WERI-Rb-1 (cell line): ENCODE measurements around the gene CRY1.
"Not testable (repeated sequence)": the region's sequence is repeated elsewhere in the genome, so short reads cannot be mapped to it uniquely, and the experiment has no call there.

ENCODE experiments used
- DNase-seq: peaks from one replicate; pipeline ENCODE4 v3.0.0-alpha.2; 2020
- H3K27ac ChIP-seq: fragments of 250-450 bp; sonication (Bioruptor Pico); 2 replicates; pipeline ENCODE4 v1.5.1; 2020; ENCODE audit warnings: mild to moderate bottlenecking, moderate library complexity
- H3K27me3 ChIP-seq: fragments of 250-450 bp; sonication (Bioruptor Pico); 2 replicates; pipeline ENCODE4 v1.5.1; 2021; ENCODE audit warnings: mild to moderate bottlenecking, low read depth, moderate library complexity; ENCODE audit not compliant: insufficient read depth, severe bottlenecking
- H3K36me3 ChIP-seq: fragments of 250-450 bp; sonication (Bioruptor Pico); 2 replicates; pipeline ENCODE4 v1.5.1; 2020; ENCODE audit warnings: mild to moderate bottlenecking, moderate library complexity
- H3K4me3 ChIP-seq: 2 replicates; pipeline ENCODE4 v1.5.1; 2011; ENCODE audit warnings: low read depth, mild to moderate bottlenecking, control low read depth, low read length
- H3K9me3 ChIP-seq: fragments of 250-450 bp; sonication (Bioruptor Pico); 2 replicates; pipeline ENCODE4 v1.5.1; 2021; ENCODE audit warnings: mild to moderate bottlenecking, moderate library complexity; ENCODE audit not compliant: severe bottlenecking
- CTCF ChIP-seq: IDR thresholded peaks from 2 replicates; pipeline ENCODE4 v1.5.1; 2011; ENCODE audit warnings: low read depth, mild to moderate bottlenecking, control low read depth, inconsistent platforms, low read length

The CRY1 gene

DNA sequence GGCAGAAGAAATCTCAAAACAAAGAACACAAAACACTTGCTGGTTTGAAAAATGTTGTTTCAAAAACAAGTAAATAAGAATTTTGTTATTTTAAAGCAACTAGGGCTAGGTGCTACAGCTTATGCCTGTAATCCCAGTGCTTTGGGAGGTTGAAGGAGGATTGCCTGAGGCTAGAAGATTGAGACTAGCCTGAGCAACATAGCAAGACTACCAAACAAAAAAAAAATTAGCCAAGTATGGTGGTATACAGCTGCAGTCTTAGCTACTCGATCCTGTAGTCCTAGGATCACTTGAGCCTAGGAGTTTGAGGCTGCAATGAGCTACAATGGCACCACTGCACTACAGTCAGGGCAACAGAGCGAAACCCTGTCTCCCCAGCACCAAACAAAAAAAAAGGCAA, 73.8 kb downstream of the CRY1 start:
- Histone ChIP-seq H3K27me3 (no peaks in the 10 kb centered on the region), H3K36me3 (no peaks in the 10 kb centered on the region), H3K27ac (no peak overlapping the region), H3K4me3 (no peak overlapping the region), H3K9me3 (no peaks in the 10 kb centered on the region)
- DNase-seq = no peak
- TF ChIP-seq CTCF = no peak

DNA sequence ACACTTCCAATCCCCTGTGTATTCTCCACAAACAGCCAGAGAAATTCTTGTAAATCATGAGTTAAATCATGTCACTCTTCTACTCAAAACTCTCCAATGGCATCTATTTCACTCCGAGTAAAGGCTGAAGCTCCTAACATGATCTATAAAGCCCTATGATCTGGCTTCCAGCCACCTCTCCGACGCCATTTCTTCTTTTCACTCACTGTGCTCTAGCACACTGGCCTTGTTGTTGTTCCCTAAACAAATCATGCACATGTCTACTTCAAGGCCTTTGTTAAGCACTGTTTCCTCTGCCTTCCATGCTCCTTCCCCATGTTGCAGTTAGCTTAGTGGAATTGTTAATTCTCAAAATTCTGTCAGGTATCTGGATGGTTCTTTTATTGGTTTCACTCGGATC, 76.3 kb downstream of the CRY1 start:
- Histone ChIP-seq H3K27ac (no peak overlapping the region), H3K9me3 (no peaks in the 10 kb centered on the region), H3K4me3 (no peak overlapping the region), H3K27me3 (no peaks in the 10 kb centered on the region), H3K36me3 (no peaks in the 10 kb centered on the region)
- no peak for TF ChIP-seq CTCF
- DNase-seq = no peak

- peak; percentile 44 for DNase-seq
- Histone ChIP-seq H3K27ac (no peak overlapping the region), H3K27me3 (no peaks in the 10 kb centered on the region), H3K9me3 (no peaks in the 10 kb centered on the region), H3K36me3 (no peaks in the 10 kb centered on the region), H3K4me3 (no peak overlapping the region)
- TF ChIP-seq CTCF = peak; percentile 40
Measured at GRCh38 chr12:107014055-107014454, 79.3 kb downstream of the CRY1 start.

- no peaks in the 10 kb centered on the region for H3K27me3 ChIP-seq
- no peak overlapping the region for H3K4me3 ChIP-seq
- no peaks in the 10 kb centered on the region for H3K36me3 ChIP-seq
- H3K27ac ChIP-seq = no peak overlapping the region
- DNase-seq = no peak
- TF ChIP-seq CTCF = no peak
- no peaks in the 10 kb centered on the region for H3K9me3 ChIP-seq
Measured at GRCh38 chr12:107012736-107013425, 80.5 kb downstream of the CRY1 start.

DNA sequence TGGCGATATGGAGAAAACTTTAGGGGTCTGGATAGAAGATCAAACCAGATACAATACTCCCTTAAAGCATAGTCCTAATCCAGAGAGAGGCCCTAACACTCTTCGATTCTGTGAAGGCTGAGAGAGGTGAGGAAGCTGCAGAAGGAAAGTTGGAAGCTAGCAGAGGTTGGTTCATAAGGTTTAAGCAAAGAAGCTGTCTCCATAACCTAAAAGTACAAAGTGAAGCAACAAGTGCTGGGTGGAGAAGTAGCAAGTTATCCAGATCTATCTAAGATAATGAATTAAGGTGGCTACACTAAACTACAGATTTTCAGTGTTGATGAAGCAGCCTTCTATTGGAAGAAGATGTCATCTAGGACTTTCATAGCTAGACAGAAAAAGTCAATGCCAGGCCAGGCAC, 81.8 kb downstream of the CRY1 start:
- no peak overlapping the region for H3K4me3 ChIP-seq
- H3K27ac ChIP-seq = no peak overlapping the region
- no peak for TF ChIP-seq CTCF
- no peaks in the 10 kb centered on the region for H3K36me3 ChIP-seq
- H3K9me3 ChIP-seq = no peaks in the 10 kb centered on the region
- no peaks in the 10 kb centered on the region for H3K27me3 ChIP-seq
- DNase-seq = no peak

DNA sequence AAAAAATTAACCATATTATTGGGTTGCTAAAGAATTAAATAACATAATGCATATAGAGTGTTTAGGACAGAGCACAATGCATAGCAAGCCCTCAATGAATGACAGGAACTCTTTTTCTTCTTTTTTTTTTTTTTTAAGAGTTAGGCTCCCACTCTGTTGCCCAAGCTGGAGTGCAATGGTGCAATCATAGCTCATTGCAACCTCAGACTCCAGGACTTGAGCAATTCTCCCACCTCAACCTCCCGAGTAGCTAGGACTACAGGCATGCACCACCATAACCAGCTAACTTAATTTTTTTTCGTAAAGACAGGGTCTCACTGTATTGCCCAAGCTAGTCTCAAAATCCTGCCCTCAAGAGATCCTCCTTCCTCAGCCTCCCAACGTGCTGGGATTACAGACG, 85.9 kb downstream of the CRY1 start:
- H3K9me3 ChIP-seq = no peaks in the 10 kb centered on the region
- no peak for TF ChIP-seq CTCF
- no peaks in the 10 kb centered on the region; the same call in 1 of the 2 replicates for H3K36me3 ChIP-seq
- H3K27me3 ChIP-seq = no peaks in the 10 kb centered on the region
- DNase-seq = no peak
- H3K27ac ChIP-seq = no peak overlapping the region
- no peak overlapping the region for H3K4me3 ChIP-seq

DNA sequence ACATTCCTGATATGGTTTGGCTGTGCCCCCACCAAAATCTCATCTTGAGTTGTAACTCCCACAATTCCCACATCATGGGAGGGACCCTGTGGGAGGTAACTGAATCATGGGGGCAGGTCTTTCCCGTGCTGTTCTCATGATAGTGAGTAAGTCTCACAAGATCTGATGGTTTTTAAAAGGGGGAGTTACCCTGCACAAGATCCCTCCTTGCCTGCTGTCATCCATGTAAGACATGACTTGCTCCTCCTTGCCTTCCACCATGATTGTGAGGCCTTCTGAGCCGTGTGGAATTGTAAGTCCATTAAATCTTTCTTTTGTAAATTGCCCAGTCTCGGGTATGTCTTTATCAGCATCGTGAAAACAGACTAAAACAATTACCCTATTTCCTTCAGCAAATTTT, 90.7 kb downstream of the CRY1 start:
- not testable (repeated sequence) for H3K9me3 ChIP-seq, DNase-seq

More for the DNA sequence above, 90.7 kb downstream of the CRY1 start:
- not testable (repeated sequence) for H3K27ac ChIP-seq, H3K4me3 ChIP-seq, H3K36me3 ChIP-seq, H3K27me3 ChIP-seq
